ENCODE measurements around the gene WNT3A.

- TF ChIP-seq CTCF (conservative IDR thresholded peaks at IDR 0.05; ENCODE audit: low read depth, low read length) (no peak), EZH2 (IDR thresholded peaks at IDR 0.05; ENCODE audit: low read length, unreplicated experiment) (no peak), EZH2phosphoT487 (IDR thresholded peaks at IDR 0.05; ENCODE audit: borderline replicate concordance, low read length) (no peak)
These were observed 3.1 kb upstream of the WNT3A start for GRCh38 chr1:228003461-228004330.

Data from PC-3 (cell line).